GM18505 (cell line): ENCODE data around the gene NEO1.
"Not testable (repeated sequence)": the region's sequence is repeated elsewhere in the genome, so short reads cannot be mapped to it uniquely, and the experiment has no call there.

Source experiments
- ATAC-seq: cut with Tn5 transposase; IDR thresholded peaks from one replicate; pipeline ENCODE4 v1.9.1; 2021; ENCODE audit not compliant: unreplicated experiment
- POLR2A ChIP-seq: IDR thresholded peaks from 4 replicates; pipeline ENCODE4 v1.6.1; 2011; ENCODE audit warnings: borderline replicate concordance; ENCODE audit not compliant: insufficient read depth, insufficient read length; ENCODE audit errors: extremely low read depth

NEO1 gene

DNA sequence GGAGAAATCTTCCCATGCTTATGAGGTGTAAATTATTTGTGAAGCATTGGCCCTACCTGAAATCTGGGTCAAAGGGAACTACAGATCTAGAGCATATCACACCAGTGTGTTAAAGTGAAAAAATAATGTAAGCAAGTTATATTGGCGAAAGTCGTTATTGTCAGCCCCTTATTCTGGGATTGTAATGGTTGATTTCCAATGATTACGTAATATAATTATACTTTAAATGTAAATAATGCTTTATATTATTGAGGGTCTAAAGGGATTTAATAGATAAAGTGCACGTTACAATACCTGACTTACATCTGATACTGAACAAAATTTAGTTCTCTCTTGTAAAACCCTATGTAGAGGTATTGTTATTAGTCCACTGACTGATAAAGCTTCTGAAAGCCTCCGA is 101.2 kb downstream of the NEO1 start:
- ATAC-seq, result no peak
- TF ChIP-seq POLR2A, result no peak

- no peak for ATAC-seq
These were observed 104.3 kb downstream of the NEO1 start for GRCh38 chr15:73156431-73157191.

GRCh38 chr15:73161546-73161945 is 109.3 kb downstream of the NEO1 start:
- ATAC-seq, result no peak
- TF ChIP-seq POLR2A, result no peak

More at GRCh38 chr15:73156431-73157191, 104.3 kb downstream of the NEO1 start:
- no peak for TF ChIP-seq POLR2A

GRCh38 chr15:73165435-73165834 is 113.2 kb downstream of the NEO1 start:
- ATAC-seq, result no peak
- no peak for TF ChIP-seq POLR2A

GRCh38 chr15:73165844-73166243 is 113.6 kb downstream of the NEO1 start:
- no peak for ATAC-seq
- no peak for TF ChIP-seq POLR2A

DNA sequence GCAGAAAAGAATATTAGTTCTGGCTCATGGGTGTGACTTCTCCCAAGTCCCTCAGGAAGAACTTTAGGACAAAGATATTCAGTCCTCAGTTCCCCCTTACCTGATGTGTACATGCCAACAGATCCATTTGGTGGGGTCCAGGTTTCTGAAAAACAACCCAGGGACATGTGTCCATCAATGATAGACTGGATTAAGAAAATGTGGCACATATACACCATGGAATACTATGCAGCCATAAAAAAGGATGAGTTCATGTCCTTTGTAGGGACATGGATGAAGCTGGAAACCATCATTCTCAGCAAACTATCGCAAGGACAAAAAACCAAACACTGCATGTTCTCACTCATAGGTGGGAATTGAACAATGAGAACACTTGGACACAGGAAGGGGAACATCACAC is 114.4 kb downstream of the NEO1 start:
- not testable (repeated sequence) for ATAC-seq

DNA sequence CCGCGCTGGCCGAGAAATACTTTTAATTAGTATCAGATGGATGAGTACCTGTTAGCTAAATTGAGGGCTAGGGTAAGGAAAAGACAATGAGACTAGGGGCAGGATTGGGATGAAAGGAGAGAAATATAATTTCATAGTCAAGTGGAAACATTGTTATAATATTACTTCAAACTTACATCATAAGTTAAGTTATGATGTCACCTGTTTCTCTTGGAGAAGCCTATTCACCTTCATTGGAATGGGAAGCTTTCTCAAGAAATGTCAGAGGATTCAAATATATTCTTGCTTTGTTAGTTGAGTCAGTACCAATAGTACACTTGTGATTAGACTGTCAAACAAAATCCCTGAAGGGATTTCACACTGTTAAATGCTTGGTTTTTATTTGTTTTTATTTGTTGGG is 116.2 kb downstream of the NEO1 start:
- TF ChIP-seq POLR2A, result no peak
- ATAC-seq, result no peak

DNA sequence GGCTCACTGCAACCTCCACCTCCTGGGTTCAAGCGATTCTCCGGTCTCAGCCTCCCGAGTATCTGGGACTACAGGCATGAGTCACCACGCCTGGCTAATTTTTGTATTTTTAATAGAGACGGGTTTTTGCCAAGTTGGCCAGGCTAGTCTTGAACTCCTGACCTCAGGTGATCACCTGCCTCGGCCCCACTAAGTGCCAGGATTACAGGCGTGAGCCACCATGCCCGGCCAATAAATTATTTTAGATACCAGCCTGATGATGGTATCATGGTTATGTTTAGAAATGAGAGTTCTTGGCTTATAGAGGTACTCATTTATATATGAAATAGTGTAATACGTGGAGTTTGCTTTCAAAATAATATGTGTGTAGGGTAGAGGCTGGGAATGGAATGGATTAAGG is 119.4 kb downstream of the NEO1 start:
- no peak for TF ChIP-seq POLR2A
- ATAC-seq, result no peak

GRCh38 chr15:73172508-73172907 is 120.2 kb downstream of the NEO1 start:
- no peak for ATAC-seq
- TF ChIP-seq POLR2A, result no peak

GRCh38 chr15:73174171-73174570 is 121.9 kb downstream of the NEO1 start:
- TF ChIP-seq POLR2A, result no peak
- ATAC-seq, result no peak

DNA sequence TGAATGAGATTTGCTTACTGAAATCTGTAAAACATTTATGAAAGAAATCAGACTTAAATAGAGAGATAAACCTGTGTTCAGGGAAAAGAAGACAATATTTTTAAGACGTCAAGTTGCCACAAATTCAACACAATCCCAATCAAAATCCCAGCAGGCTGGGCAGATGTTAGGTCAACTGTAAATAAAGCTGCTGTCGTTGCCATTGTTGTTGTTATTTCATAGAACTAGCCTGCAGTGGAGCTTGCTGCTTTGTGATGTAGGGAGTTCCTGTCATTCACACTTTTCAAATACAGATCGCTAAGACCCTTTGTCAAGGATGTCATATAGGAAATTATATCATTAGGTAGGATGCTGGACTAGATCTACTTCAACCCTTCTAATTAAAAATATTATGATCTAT is 123.1 kb downstream of the NEO1 start:
- no peak for TF ChIP-seq POLR2A
- no peak for ATAC-seq

DNA sequence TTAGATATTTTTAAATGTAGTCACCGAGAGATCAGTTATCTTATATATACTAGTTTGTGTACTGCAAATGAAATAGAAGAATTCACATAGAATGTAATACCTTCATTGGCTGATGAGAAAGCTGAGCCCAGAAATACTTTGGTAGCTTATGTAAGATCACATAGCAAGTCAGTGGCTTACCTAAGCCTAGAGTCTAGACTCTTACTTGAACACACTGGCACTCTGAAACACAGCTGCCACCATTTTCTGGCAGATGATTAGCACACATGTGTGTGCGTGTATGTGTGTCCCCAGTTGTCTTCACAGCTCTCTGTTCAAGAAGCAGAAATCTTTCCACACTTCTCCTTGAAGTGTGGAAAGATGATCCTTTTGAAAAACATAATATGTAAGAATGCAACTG is 124.3 kb downstream of the NEO1 start:
- ATAC-seq, result no peak
- TF ChIP-seq POLR2A, result no peak

DNA sequence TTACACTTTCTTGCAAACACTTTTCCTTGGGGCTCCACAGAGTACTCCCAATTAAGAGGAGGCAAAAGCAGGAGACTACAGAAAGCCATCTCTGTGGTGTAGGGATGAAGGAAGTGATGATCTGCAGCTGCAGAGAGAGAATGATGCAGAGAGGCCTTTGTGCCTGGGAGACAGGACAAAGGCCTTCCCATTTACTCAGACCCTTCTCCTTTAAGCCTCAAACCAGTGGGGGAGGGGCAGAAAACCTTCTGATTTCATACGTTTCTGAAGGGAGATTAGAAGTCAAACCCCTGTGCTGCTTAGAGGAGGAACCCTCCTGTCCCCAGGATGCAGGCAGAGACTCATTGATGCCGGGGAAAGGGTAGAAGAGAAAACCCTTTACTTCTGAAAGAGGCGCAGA is 130.8 kb downstream of the NEO1 start:
- no peak for TF ChIP-seq POLR2A
- ATAC-seq, result no peak

DNA sequence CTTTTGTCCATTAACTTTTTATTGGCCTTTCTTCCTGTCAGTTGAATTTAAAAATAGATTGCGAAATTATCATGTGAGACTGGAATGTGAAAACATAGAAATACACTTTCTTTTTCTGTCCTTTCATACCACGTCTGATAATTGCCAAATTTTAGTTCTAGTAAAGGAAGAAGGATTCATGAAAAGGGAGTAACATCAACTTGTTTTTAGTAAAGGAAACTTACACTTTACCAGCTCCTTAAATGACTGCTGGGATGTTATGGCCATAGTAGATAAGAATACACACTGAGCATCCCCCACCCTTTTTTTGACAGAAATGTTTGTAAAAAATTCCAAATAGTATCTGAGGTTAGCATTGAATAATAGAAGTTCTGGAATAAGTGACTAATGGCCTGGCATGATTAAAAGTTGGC is 137.9 kb downstream of the NEO1 start:
- ATAC-seq, result no peak
- no peak for TF ChIP-seq POLR2A

DNA sequence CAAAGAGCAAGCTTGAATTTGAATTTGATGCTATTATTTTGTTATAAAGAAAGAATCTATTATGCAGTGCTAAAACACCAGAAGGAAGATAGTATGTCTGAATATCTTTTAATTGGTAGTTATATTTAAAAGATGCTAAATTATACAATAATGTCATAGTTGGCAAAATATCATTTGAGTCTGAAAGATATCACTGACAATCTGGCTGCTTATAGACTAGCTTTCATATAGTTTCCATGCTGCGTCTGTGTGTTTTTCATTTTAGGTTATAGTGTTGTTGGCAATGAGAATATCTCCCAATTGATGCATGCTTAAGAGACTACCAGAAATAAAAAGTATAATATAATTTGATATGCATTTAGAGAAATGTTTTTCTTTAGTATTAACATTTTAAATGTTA is 142.9 kb downstream of the NEO1 start:
- TF ChIP-seq POLR2A, result no peak
- no peak for ATAC-seq

DNA sequence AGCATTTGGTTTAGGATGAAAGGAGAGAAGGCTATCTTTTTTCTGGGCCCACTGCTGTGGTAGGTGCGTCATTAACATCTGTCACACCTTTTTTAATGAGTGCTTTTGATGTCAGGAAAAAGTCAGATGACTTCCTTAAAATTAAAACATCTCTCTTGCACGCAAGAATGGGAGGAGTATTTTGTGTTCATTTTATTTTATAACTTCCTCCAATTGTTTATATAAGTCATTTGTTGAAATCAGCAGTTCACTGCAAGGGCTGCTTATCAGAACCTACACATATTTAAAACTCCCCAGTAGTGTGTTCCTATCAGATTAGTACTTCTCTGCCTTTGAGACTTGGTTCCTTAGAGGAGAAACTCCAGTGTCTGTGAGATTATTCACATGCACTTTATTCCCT is 143.8 kb downstream of the NEO1 start:
- no peak for ATAC-seq
- TF ChIP-seq POLR2A, result no peak

DNA sequence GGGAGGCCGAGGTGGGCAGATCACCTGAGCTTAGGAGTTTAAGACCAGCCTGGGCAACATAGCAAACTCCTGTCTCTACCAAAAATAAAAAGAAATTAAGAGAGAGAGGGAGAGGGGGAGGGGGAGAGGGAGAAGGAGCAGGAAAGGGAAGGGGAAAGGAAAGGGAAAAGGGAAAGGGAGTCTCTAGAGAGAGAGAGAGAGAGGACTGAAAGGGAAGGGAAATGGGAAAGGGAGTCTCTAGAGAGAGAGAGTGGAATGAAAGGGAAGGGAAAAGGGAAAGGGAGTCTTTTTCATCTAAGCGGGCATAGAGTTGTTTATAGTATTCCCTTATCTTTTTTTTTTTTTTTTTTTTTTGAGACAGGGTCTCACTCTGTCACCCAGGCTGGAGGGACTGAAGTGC is 148.1 kb downstream of the NEO1 start:
- TF ChIP-seq POLR2A, result no peak
- ATAC-seq, result no peak
